ENCODE results near the gene TIMM44. TPM values are rescaled to one million over a fixed set of nuclear protein-coding genes. Genes with fewer than 3 reads are reported as not detected.

The TIMM44 gene
- total RNA-seq, 1 donor from 2014 or later: 43.7 TPM

GRCh38 chr19:7921967-7922835 is 21.3 kb downstream of the TIMM44 start:
- Histone ChIP-seq H3K4me2 (no peak overlapping the region), H3K4me1 (peaks cover 8% of the 10 kb centered on the region), H3K27ac (no peak overlapping the region), H3K9me3 (ENCODE audit: low read depth) (no peaks in the 10 kb centered on the region), H3K79me2 (ENCODE audit: low read depth) (peaks cover 8% of the 10 kb centered on the region), H2AFZ (replicated peaks) (no peak overlapping the region), H4K20me1 (ENCODE audit: low read depth) (peaks cover 61% of the 10 kb centered on the region), H3K9ac (no peak overlapping the region), H3K4me3 (no peak overlapping the region), H3K27me3 (peaks cover 26% of the 10 kb centered on the region), H3K36me3 (no peaks in the 10 kb centered on the region), H3F3A (ENCODE audit: low read depth) (peaks cover 53% of the 10 kb centered on the region)
- Mint-ChIP-seq H3K27me3 (ENCODE audit: insufficient read depth, low read depth) (peaks cover 27% of the 10 kb centered on the region), H3K4me3 (peak overlapping the region; percentile 87), H3K36me3 (peaks cover 5% of the 10 kb centered on the region), H3K4me1 (peaks cover 38% of the 10 kb centered on the region), H3K27ac (no peak overlapping the region), H3K9me3 (no peaks in the 10 kb centered on the region)
- no peak for DNase-seq (ENCODE audit: low spot score)
- TF ChIP-seq EZH2phosphoT487 (IDR thresholded peaks at IDR 0.05): no peak
- TF ChIP-seq CTCF (IDR thresholded peaks at IDR 0.05): no peak
- TF ChIP-seq EZH2 (IDR thresholded peaks at IDR 0.05): no peak

GRCh38 chr19:7921302-7921966 is 22.0 kb downstream of the TIMM44 start:
- Histone ChIP-seq H3F3A (ENCODE audit: low read depth) (peaks cover 52% of the 10 kb centered on the region), H3K27me3 (peaks cover 34% of the 10 kb centered on the region), H3K79me2 (ENCODE audit: low read depth) (peaks cover 8% of the 10 kb centered on the region), H3K9ac (no peak overlapping the region), H3K4me1 (peaks cover 8% of the 10 kb centered on the region), H3K9me3 (ENCODE audit: low read depth) (no peaks in the 10 kb centered on the region), H3K36me3 (no peaks in the 10 kb centered on the region), H3K4me2 (peak overlapping the region; percentile 72), H3K4me3 (peak overlapping the region; percentile 37), H2AFZ (replicated peaks) (no peak overlapping the region), H3K27ac (peak overlapping the region; percentile 3), H4K20me1 (ENCODE audit: low read depth) (peaks cover 53% of the 10 kb centered on the region)
- Mint-ChIP-seq H3K27ac (no peak overlapping the region), H3K27me3 (ENCODE audit: insufficient read depth, low read depth) (peaks cover 28% of the 10 kb centered on the region), H3K36me3 (peaks cover 4% of the 10 kb centered on the region), H3K4me1 (peaks cover 39% of the 10 kb centered on the region), H3K4me3 (peak overlapping the region; percentile 87), H3K9me3 (no peaks in the 10 kb centered on the region)
- no peak for TF ChIP-seq EZH2phosphoT487 (IDR thresholded peaks at IDR 0.05)
- TF ChIP-seq CTCF (IDR thresholded peaks at IDR 0.05): no peak
- no peak for TF ChIP-seq EZH2 (IDR thresholded peaks at IDR 0.05)
- DNase-seq (ENCODE audit: low spot score): no peak

GRCh38 chr19:7920519-7921301 is 22.8 kb downstream of the TIMM44 start:
- Histone ChIP-seq H3K27me3 (peaks cover 41% of the 10 kb centered on the region), H2AFZ (replicated peaks) (peak overlapping the region; percentile 54), H3K4me1 (peaks cover 15% of the 10 kb centered on the region), H3K36me3 (no peaks in the 10 kb centered on the region), H3K79me2 (ENCODE audit: low read depth) (peaks cover 8% of the 10 kb centered on the region), H3K9me3 (ENCODE audit: low read depth) (no peaks in the 10 kb centered on the region), H4K20me1 (ENCODE audit: low read depth) (peaks cover 50% of the 10 kb centered on the region), H3K4me2 (peak overlapping the region; percentile 77), H3K27ac (peak overlapping the region; percentile 66), H3K4me3 (peak overlapping the region; percentile 75), H3F3A (ENCODE audit: low read depth) (peaks cover 54% of the 10 kb centered on the region), H3K9ac (no peak overlapping the region)
- Mint-ChIP-seq H3K4me1 (peaks cover 36% of the 10 kb centered on the region), H3K27me3 (ENCODE audit: insufficient read depth, low read depth) (peaks cover 30% of the 10 kb centered on the region), H3K9me3 (no peaks in the 10 kb centered on the region), H3K36me3 (peaks cover 3% of the 10 kb centered on the region), H3K27ac (no peak overlapping the region), H3K4me3 (peak overlapping the region; percentile 87)
- peak; percentile 99 for DNase-seq (ENCODE audit: low spot score)
- TF ChIP-seq EZH2 (IDR thresholded peaks at IDR 0.05) (no peak), CTCF (IDR thresholded peaks at IDR 0.05) (no peak), EZH2phosphoT487 (IDR thresholded peaks at IDR 0.05) (no peak)
